NCI-H128 (cell line): ENCODE data around the gene NYNRIN.

Source experiments
- DNase-seq: peaks from one replicate; lab custom pipeline; 2025; ENCODE audit not compliant: unreplicated experiment; lab: John Stamatoyannopoulos, UW

NYNRIN gene

GRCh38 chr14:24390701-24391468, 7.9 kb upstream of the NYNRIN start:
- DNase-seq = no peak

GRCh38 chr14:24392325-24393091, 6.3 kb upstream of the NYNRIN start:
- DNase-seq = peak; percentile 37

- no peak for DNase-seq
These were observed 4.5 kb upstream of the NYNRIN start for GRCh38 chr14:24394275-24394674.

- DNase-seq = no peak
These were observed 2.9 kb upstream of the NYNRIN start for GRCh38 chr14:24395609-24396582.

- DNase-seq = no peak
These were observed 1.0 kb upstream of the NYNRIN start for GRCh38 chr14:24397639-24398292.

GRCh38 chr14:24398293-24398652, 530 bp upstream of the NYNRIN start:
- no peak for DNase-seq

- DNase-seq = no peak
These were observed 632 bp downstream of the NYNRIN start for GRCh38 chr14:24399447-24399822.

- DNase-seq = no peak
These were observed 1.4 kb downstream of the NYNRIN start for GRCh38 chr14:24399999-24400718.

- DNase-seq = no peak
These were observed 3.3 kb downstream of the NYNRIN start for GRCh38 chr14:24401810-24402702.

GRCh38 chr14:24403294-24403998, 4.6 kb downstream of the NYNRIN start:
- no peak for DNase-seq

- no peak for DNase-seq
These were observed 6.0 kb downstream of the NYNRIN start for GRCh38 chr14:24404814-24405213.

- no peak for DNase-seq
These were observed 7.6 kb downstream of the NYNRIN start for GRCh38 chr14:24406416-24406815.

- DNase-seq = no peak
These were observed 9.0 kb downstream of the NYNRIN start for GRCh38 chr14:24407608-24408325.

- no peak for DNase-seq
These were observed 10.0 kb downstream of the NYNRIN start for GRCh38 chr14:24408764-24409163.

GRCh38 chr14:24409192-24409591, 10.4 kb downstream of the NYNRIN start:
- no peak for DNase-seq

- DNase-seq = no peak
These were observed 11.2 kb downstream of the NYNRIN start for GRCh38 chr14:24409956-24410355.

GRCh38 chr14:24411443-24412389, 12.9 kb downstream of the NYNRIN start:
- DNase-seq = no peak
